GM12878 (cell line): ENCODE data around the gene NAB1. TPM values are rescaled to one million over a fixed set of nuclear protein-coding genes. Genes with fewer than 3 reads are reported as not detected.

Experiments
- ATAC-seq: fragments of 200-7000 bp; cut with Tn5 transposase; 3 replicates; pipeline ENCODE4 v1.9.1; 2020; ENCODE audit warnings: mild to moderate bottlenecking, moderate library complexity
- BruUV-seq: library from RNA; stranded (reverse); fragments of 400-500 nt; replicated peaks from 2 replicates; lab custom pipeline; 2021; lab: Mats Ljungman, UMichigan
- CTCF ChIA-PET: fragments of 300-600 bp; sonication (Branson Sonifier 250); formaldehyde crosslinking; extraction: SDS; loops from one replicate; lab custom pipeline; 2021; ENCODE audit warnings: inconsistent platforms; lab: Yijun Ruan, JAX
- POLR2A ChIA-PET: fragments of 350-600 bp; formaldehyde crosslinking; extraction: SDS; loops from one replicate; lab custom pipeline; 2021; ENCODE audit warnings: inconsistent platforms; lab: Charles Lee
- RAD21 ChIA-PET: fragments of 300-600 bp; sonication (Branson Sonifier 250); formaldehyde crosslinking; loops from one replicate; lab custom pipeline; 2023; ENCODE audit warnings: antibody characterized with exemption; ENCODE audit not compliant: unreplicated experiment; lab: Charles Lee
- SMC1A ChIA-PET: fragments of 300-600 bp; sonication (Branson Sonifier 250); formaldehyde crosslinking; loops from one replicate; lab custom pipeline; 2023; ENCODE audit not compliant: unreplicated experiment, uncharacterized antibody; lab: Charles Lee
- DNase-seq: peaks from one replicate; pipeline ENCODE4 v3.0.0-alpha.2; 2011; ENCODE audit warnings: low read depth, low spot score
- FAIRE-seq: peaks from 3 replicates; lab custom pipeline; 2011; peaks lifted over from hg19 to GRCh38; lab: Jason Lieb, UNC
- H2AFZ ChIP-seq: 2 replicates; pipeline ENCODE4 v1.6.0; 2011; ENCODE audit warnings: low read depth, low read length, control low read depth; ENCODE audit not compliant: control insufficient read depth
- H3K27ac ChIP-seq: 2 replicates; pipeline ENCODE4 v1.5.1; 2011; ENCODE audit warnings: control low read depth; ENCODE audit not compliant: control insufficient read depth, insufficient read depth
- H3K27me3 ChIP-seq, 2 experiments: replicated peaks in 1 of 2; 2 replicates each; pipeline versions ENCODE4 v1.6.0 to v1.6.1; 2011; ENCODE audit warnings: low read length in 1 of 2; ENCODE audit not compliant: control insufficient read depth in 2 of 2, insufficient read depth in 2 of 2
- H3K36me3 ChIP-seq, 2 experiments: 2 replicates each; pipeline ENCODE4 v1.5.1; 2011; ENCODE audit warnings: low read length in 1 of 2; ENCODE audit not compliant: control insufficient read depth in 2 of 2, insufficient read depth in 2 of 2
- H3K4me1 ChIP-seq: 2 replicates; pipeline ENCODE4 v1.6.1; 2011; ENCODE audit warnings: mild to moderate bottlenecking, low read length, moderate library complexity, mixed read lengths; ENCODE audit not compliant: control insufficient read depth, insufficient read depth
- H3K4me2 ChIP-seq: 2 replicates; pipeline ENCODE4 v1.6.0; 2011; ENCODE audit warnings: control low read depth; ENCODE audit not compliant: control insufficient read depth, insufficient read depth
- H3K4me3 ChIP-seq: fragments of 200-600 bp; sonication (generic); 2 replicates; pipeline ENCODE4 v1.5.1; 2016
- H3K79me2 ChIP-seq: 2 replicates; pipeline ENCODE4 v1.6.0; 2011; ENCODE audit warnings: low read length; ENCODE audit not compliant: control insufficient read depth, insufficient read depth
- H3K9ac ChIP-seq: 2 replicates; pipeline ENCODE4 v1.8.0; 2011; ENCODE audit warnings: low read length, control low read depth, mixed read lengths; ENCODE audit not compliant: control insufficient read depth, insufficient read depth
- H3K9me3 ChIP-seq: replicated peaks from 3 replicates; pipeline ENCODE4 v1.5.1; 2011; ENCODE audit warnings: mild to moderate bottlenecking, low read length; ENCODE audit not compliant: control insufficient read depth, insufficient read depth
- H4K20me1 ChIP-seq: 2 replicates; pipeline ENCODE4 v1.6.0; 2011; ENCODE audit not compliant: control insufficient read depth, insufficient read depth
- ATF2 ChIP-seq: IDR thresholded peaks from 2 replicates; pipeline ENCODE4 v1.6.1; 2012; ENCODE audit warnings: low read length, inconsistent platforms
- IKZF1 ChIP-seq: fragments of 450-650 bp; conservative IDR thresholded peaks from 2 replicates; pipeline ENCODE4 v1.6.1; 2017; ENCODE audit warnings: antibody characterized with exemption, mild to moderate bottlenecking
- JUND ChIP-seq: IDR thresholded peaks from 2 replicates; pipeline ENCODE4 v1.6.1; 2012; ENCODE audit warnings: low read depth, mild to moderate bottlenecking, low read length, improper control_type of control experiment, moderate library complexity
- MEF2B ChIP-seq: fragments of 450-650 bp; IDR thresholded peaks from 2 replicates; pipeline ENCODE4 v1.6.1; 2018; ENCODE audit warnings: mild to moderate bottlenecking, moderate library complexity; ENCODE audit not compliant: partially characterized antibody, poor library complexity, severe bottlenecking
- MYB ChIP-seq: fragments of 150-350 bp; IDR thresholded peaks from 2 replicates; pipeline ENCODE4 v1.6.1; 2014; ENCODE audit warnings: mild to moderate bottlenecking, low read depth, low read length, borderline replicate concordance
- POLR2A ChIP-seq: IDR thresholded peaks from 2 replicates; pipeline ENCODE4 v1.6.1; 2011; ENCODE audit warnings: low read depth, mild to moderate bottlenecking, low read length
- RAD51 ChIP-seq: fragments of 450-650 bp; IDR thresholded peaks from 2 replicates; pipeline ENCODE4 v1.6.1; 2016; ENCODE audit warnings: moderate library complexity, mild to moderate bottlenecking, inconsistent platforms
- SUPT20H ChIP-seq: IDR thresholded peaks from 2 replicates; pipeline ENCODE4 v1.6.1; 2011; ENCODE audit warnings: low read depth, mild to moderate bottlenecking, low read length, moderate library complexity, borderline replicate concordance; ENCODE audit not compliant: control insufficient read depth
- ZSCAN29 ChIP-seq: fragments of 450-650 bp; IDR thresholded peaks from 2 replicates; pipeline ENCODE4 v1.6.1; 2017; ENCODE audit warnings: mild to moderate bottlenecking, moderate library complexity
- whole genome bisulfite sequencing: methylation state at CpG from one replicate; pipeline ENCODE4 v1.1.6; 2016; ENCODE audit warnings: low lambda C conversion rate; ENCODE audit not compliant: insufficient replicate concordance, insufficient coverage; ENCODE audit errors: missing lambda C conversion rate; 5-methylcytosine and 5-hydroxymethylcytosine counted together
- in situ Hi-C: fragments of 300-500 bp; cut with MboI; formaldehyde crosslinking; loops from 9 replicates; pipeline ENCODE4 v1.14.3; 2018; ENCODE audit warnings: mixed read lengths
- intact Hi-C: fragments of 100-400 bp; cut with micrococcal nuclease; formaldehyde crosslinking; loops from one replicate; pipeline ENCODE4 v1.14.2; 2022; ENCODE audit not compliant: unreplicated experiment
- polyA plus RNA-seq, 11 experiments: library from polyadenylated mRNA; depleted of rRNA in 4 of 11; unstranded in 6 of 11; stranded (reverse) in 5 of 11; fragments of >200 nt; fragmentation: Nextera tagmentation in 4 of 11; fragmentation: Illumina TruSeq in 1 of 11; extraction: Ambion mirVana in 4 of 11; extraction: Trizol in 1 of 11; gene quantifications; 1 replicate in 1 of 11; 2 replicates in 10 of 11; pipeline versions ENCODE4 v1.2.1 to v1.2.3, GENCODE V29; 2011 to 2016; ENCODE audit warnings: inconsistent platforms in 2 of 11, missing spikeins in 2 of 11, low read depth in 1 of 11
- total RNA-seq, 4 experiments: library from RNA; depleted of rRNA in 3 of 4; stranded (reverse); fragments of >200 nt in 3 of 4; fragmentation: Illumina TruSeq in 1 of 4; extraction: Trizol in 1 of 4; gene quantifications; 2 replicates each; pipeline versions ENCODE4 v1.2.1 to v1.2.3, GENCODE V29; 2013 to 2021

The NAB1 gene
- total and polyA plus RNA-seq, 10 of the 15 experiments (the other 5 are each of a cell fraction or from before 2014, with no cell fraction given) = 4.5 to 39.6 (median 23.0) TPM

- DNase-seq (no peak), FAIRE-seq (no peak), ATAC-seq (no peak)
- POLR2A ChIA-PET = interaction anchor here (1.3 to 3.5 kb wide), 2 partner anchors 8 to 13 kb away, joined by 5 to 12 read pairs; no protein-coding TSS in a partner anchor
- 64% methylated on average over 4 of the region's 4 CpGs for WGBS
- no peaks in the 10 kb centered on the region; the same call in 1 of the 3 replicates for H3K9me3 ChIP-seq
- SMC1A ChIA-PET = interaction anchor here (1.1 to 2.8 kb wide), 2 partner anchors 10 to 11 kb away, joined by 3 to 18 read pairs; no protein-coding TSS in a partner anchor
- H3K4me1 ChIP-seq = peaks cover 12% of the 10 kb centered on the region
- in situ Hi-C loops (no loop called here), intact Hi-C loops (no loop called here)
- RAD21 ChIA-PET = no interaction called here
- no peak overlapping the region for H3K9ac ChIP-seq
- H3K27me3 ChIP-seq = no peaks in the 10 kb centered on the region
- H2AFZ ChIP-seq = peak overlapping the region; percentile 7; the same call in 1 of the 2 replicates
- no peak overlapping the region for H3K4me3 ChIP-seq
- H3K4me2 ChIP-seq = no peak overlapping the region
- no TSS peak for BruUV-seq
- no peak overlapping the region for H3K27ac ChIP-seq
- H3K79me2 ChIP-seq = no peaks in the 10 kb centered on the region
- H4K20me1 ChIP-seq = no peaks in the 10 kb centered on the region
- no peaks in the 10 kb centered on the region for H3K36me3 ChIP-seq
- TF ChIP-seq SUPT20H (no peak), RAD51 (no peak)
- CTCF ChIA-PET = interaction anchor here (1.0 to 2.7 kb wide), 3 partner anchors 7 to 18 kb away, joined by 4 to 11 read pairs (median 5); no protein-coding TSS in a partner anchor
Measured at GRCh38 chr2:190711069-190711468, 62.2 kb downstream of the NAB1 start.

- intact Hi-C loops (no loop called here), in situ Hi-C loops (no loop called here)
- TF ChIP-seq POLR2A = no peak
- TF ChIP-seq ATF2 = no peak
- no peak for TF ChIP-seq MYB
- no peak for TF ChIP-seq ZSCAN29
- TF ChIP-seq JUND = no peak
- TF ChIP-seq MEF2B = peak; percentile 28
- TF ChIP-seq IKZF1 = 0 out of 2 replicates have a peak, but pooled peaks have one; percentile 22
- no peak for TF ChIP-seq RAD51
- Histone ChIP-seq H3K27me3 (no peaks in the 10 kb centered on the region), H3K4me2 (no peak overlapping the region), H3K79me2 (no peaks in the 10 kb centered on the region), H3K36me3 (no peaks in the 10 kb centered on the region), H3K27ac (no peak overlapping the region), H3K4me1 (peaks cover 2% of the 10 kb centered on the region; the same call in 1 of the 2 replicates), H3K4me3 (no peak overlapping the region), H2AFZ (no peak overlapping the region), H4K20me1 (no peaks in the 10 kb centered on the region), H3K9me3 (no peaks in the 10 kb centered on the region; the same call in 1 of the 3 replicates), H3K9ac (no peak overlapping the region)
- POLR2A ChIA-PET = interaction anchor here (2.0 to 3.5 kb wide), 2 partner anchors 10 to 13 kb away, joined by 4 to 12 read pairs; no protein-coding TSS in a partner anchor
- SMC1A ChIA-PET = interaction anchor here (1.0 to 2.8 kb wide), 7 partner anchors 9 to 59 kb away, joined by 3 to 18 read pairs (median 6); no protein-coding TSS in a partner anchor
- BruUV-seq = no TSS peak
- CTCF ChIA-PET = interaction anchor here (0.7 to 2.7 kb wide), 6 partner anchors 8 to 68 kb away, joined by 3 to 11 read pairs (median 4); no protein-coding TSS in a partner anchor
- no peak for FAIRE-seq
- DNase-seq = no peak
- RAD21 ChIA-PET = interaction anchor here (1.4 kb wide), 1 partner anchor 9 kb away, joined by 5 read pairs; no protein-coding TSS in a partner anchor
- ATAC-seq = no peak
Measured at GRCh38 chr2:190713471-190713870, 64.6 kb downstream of the NAB1 start.
